GM12878 (cell line): ENCODE data around the gene PCNX4. TPM values are rescaled to one million over a fixed set of nuclear protein-coding genes. Genes with fewer than 3 reads are reported as not detected.

Experiments used
- ATAC-seq: fragments of 200-7000 bp; cut with Tn5 transposase; 3 replicates; pipeline ENCODE4 v1.9.1; 2020; ENCODE audit warnings: mild to moderate bottlenecking, moderate library complexity
- BruUV-seq: library from RNA; stranded (reverse); fragments of 400-500 nt; replicated peaks from 2 replicates; lab custom pipeline; 2021; lab: Mats Ljungman, UMichigan
- CTCF ChIA-PET: fragments of 300-600 bp; sonication (Branson Sonifier 250); formaldehyde crosslinking; extraction: SDS; loops from one replicate; lab custom pipeline; 2021; ENCODE audit warnings: inconsistent platforms; lab: Yijun Ruan, JAX
- POLR2A ChIA-PET: fragments of 350-600 bp; formaldehyde crosslinking; extraction: SDS; loops from one replicate; lab custom pipeline; 2021; ENCODE audit warnings: inconsistent platforms; lab: Charles Lee
- RAD21 ChIA-PET: fragments of 300-600 bp; sonication (Branson Sonifier 250); formaldehyde crosslinking; loops from one replicate; lab custom pipeline; 2023; ENCODE audit warnings: antibody characterized with exemption; ENCODE audit not compliant: unreplicated experiment; lab: Charles Lee
- SMC1A ChIA-PET: fragments of 300-600 bp; sonication (Branson Sonifier 250); formaldehyde crosslinking; loops from one replicate; lab custom pipeline; 2023; ENCODE audit not compliant: unreplicated experiment, uncharacterized antibody; lab: Charles Lee
- DNase-seq: peaks from one replicate; pipeline ENCODE4 v3.0.0-alpha.2; 2011; ENCODE audit warnings: low read depth, low spot score
- FAIRE-seq: peaks from 3 replicates; lab custom pipeline; 2011; peaks lifted over from hg19 to GRCh38; lab: Jason Lieb, UNC
- H2AFZ ChIP-seq: 2 replicates; pipeline ENCODE4 v1.6.0; 2011; ENCODE audit warnings: low read depth, low read length, control low read depth; ENCODE audit not compliant: control insufficient read depth
- H3K27ac ChIP-seq: 2 replicates; pipeline ENCODE4 v1.5.1; 2011; ENCODE audit warnings: control low read depth; ENCODE audit not compliant: control insufficient read depth, insufficient read depth
- H3K27me3 ChIP-seq, 2 experiments: replicated peaks in 1 of 2; 2 replicates each; pipeline versions ENCODE4 v1.6.0 to v1.6.1; 2011; ENCODE audit warnings: low read length in 1 of 2; ENCODE audit not compliant: control insufficient read depth in 2 of 2, insufficient read depth in 2 of 2
- H3K36me3 ChIP-seq, 2 experiments: 2 replicates each; pipeline ENCODE4 v1.5.1; 2011; ENCODE audit warnings: low read length in 1 of 2; ENCODE audit not compliant: control insufficient read depth in 2 of 2, insufficient read depth in 2 of 2
- H3K4me1 ChIP-seq: 2 replicates; pipeline ENCODE4 v1.6.1; 2011; ENCODE audit warnings: mild to moderate bottlenecking, low read length, moderate library complexity, mixed read lengths; ENCODE audit not compliant: control insufficient read depth, insufficient read depth
- H3K4me2 ChIP-seq: 2 replicates; pipeline ENCODE4 v1.6.0; 2011; ENCODE audit warnings: control low read depth; ENCODE audit not compliant: control insufficient read depth, insufficient read depth
- H3K4me3 ChIP-seq: fragments of 200-600 bp; sonication (generic); 2 replicates; pipeline ENCODE4 v1.5.1; 2016
- H3K79me2 ChIP-seq: 2 replicates; pipeline ENCODE4 v1.6.0; 2011; ENCODE audit warnings: low read length; ENCODE audit not compliant: control insufficient read depth, insufficient read depth
- H3K9ac ChIP-seq: 2 replicates; pipeline ENCODE4 v1.8.0; 2011; ENCODE audit warnings: low read length, control low read depth, mixed read lengths; ENCODE audit not compliant: control insufficient read depth, insufficient read depth
- H3K9me3 ChIP-seq: replicated peaks from 3 replicates; pipeline ENCODE4 v1.5.1; 2011; ENCODE audit warnings: mild to moderate bottlenecking, low read length; ENCODE audit not compliant: control insufficient read depth, insufficient read depth
- H4K20me1 ChIP-seq: 2 replicates; pipeline ENCODE4 v1.6.0; 2011; ENCODE audit not compliant: control insufficient read depth, insufficient read depth
- EED ChIP-seq: sonication (generic); IDR thresholded peaks from 2 replicates; pipeline ENCODE4 v1.6.1; 2016; ENCODE audit warnings: antibody characterized with exemption, low read depth
- HDAC6 ChIP-seq: fragments of 200-600 bp; sonication (generic); IDR thresholded peaks from one replicate; pipeline ENCODE4 v1.8.0; 2017; ENCODE audit warnings: antibody characterized with exemption; ENCODE audit not compliant: unreplicated experiment
- MLLT1 ChIP-seq: fragments of 450-650 bp; IDR thresholded peaks from 2 replicates; pipeline ENCODE4 v1.6.1; 2016; ENCODE audit warnings: mild to moderate bottlenecking
- STAT3 ChIP-seq: IDR thresholded peaks from 2 replicates; pipeline ENCODE4 v1.6.1; 2011; ENCODE audit warnings: low read depth, low read length, improper control_type of control experiment
- USF2 ChIP-seq: IDR thresholded peaks from 2 replicates; pipeline ENCODE4 v1.6.1; 2011; ENCODE audit warnings: low read depth, low read length, improper control_type of control experiment, borderline replicate concordance
- YBX1 ChIP-seq: fragments of 450-650 bp; IDR thresholded peaks from 2 replicates; pipeline ENCODE4 v1.6.1; 2016; ENCODE audit warnings: antibody characterized with exemption
- ZSCAN29 ChIP-seq: fragments of 450-650 bp; IDR thresholded peaks from 2 replicates; pipeline ENCODE4 v1.6.1; 2017; ENCODE audit warnings: mild to moderate bottlenecking, moderate library complexity
- WGBS: methylation state at CpG from one replicate; pipeline ENCODE4 v1.1.6; 2016; ENCODE audit warnings: low lambda C conversion rate; ENCODE audit not compliant: insufficient replicate concordance, insufficient coverage; ENCODE audit errors: missing lambda C conversion rate; 5-methylcytosine and 5-hydroxymethylcytosine counted together
- in situ Hi-C: fragments of 300-500 bp; cut with MboI; formaldehyde crosslinking; loops from 9 replicates; pipeline ENCODE4 v1.14.3; 2018; ENCODE audit warnings: mixed read lengths
- intact Hi-C: fragments of 100-400 bp; cut with micrococcal nuclease; formaldehyde crosslinking; loops from one replicate; pipeline ENCODE4 v1.14.2; 2022; ENCODE audit not compliant: unreplicated experiment
- polyA plus RNA-seq, 11 experiments: library from polyadenylated mRNA; depleted of rRNA in 4 of 11; unstranded in 6 of 11; stranded (reverse) in 5 of 11; fragments of >200 nt; fragmentation: Nextera tagmentation in 4 of 11; fragmentation: Illumina TruSeq in 1 of 11; extraction: Ambion mirVana in 4 of 11; extraction: Trizol in 1 of 11; gene quantifications; 1 replicate in 1 of 11; 2 replicates in 10 of 11; pipeline versions ENCODE4 v1.2.1 to v1.2.3, GENCODE V29; 2011 to 2016; ENCODE audit warnings: inconsistent platforms in 2 of 11, missing spikeins in 2 of 11, low read depth in 1 of 11
- total RNA-seq, 4 experiments: library from RNA; depleted of rRNA in 3 of 4; stranded (reverse); fragments of >200 nt in 3 of 4; fragmentation: Illumina TruSeq in 1 of 4; extraction: Trizol in 1 of 4; gene quantifications; 2 replicates each; pipeline versions ENCODE4 v1.2.1 to v1.2.3, GENCODE V29; 2013 to 2021

Gene PCNX4
- total and polyA plus RNA-seq, 10 of the 15 experiments (the other 5 are each of a cell fraction or from before 2014, with no cell fraction given) = 13.8 to 56.6 (median 39.4) TPM

GRCh38 chr14:60061371-60061770, 30.4 kb upstream of the PCNX4 start:
- FAIRE-seq = no peak
- WGBS = 50% methylated on average over 2 of the region's 2 CpGs
- Histone ChIP-seq H3K27ac (no peak overlapping the region), H3K4me3 (no peak overlapping the region), H3K9ac (no peak overlapping the region), H3K79me2 (no peaks in the 10 kb centered on the region), H3K9me3 (no peaks in the 10 kb centered on the region), H4K20me1 (no peaks in the 10 kb centered on the region), H2AFZ (no peak overlapping the region), H3K36me3 (no peaks in the 10 kb centered on the region)
- ATAC-seq = no peak
- POLR2A ChIA-PET = no interaction called here
- no TSS peak for BruUV-seq
- CTCF ChIA-PET = interaction anchor here (0.7 to 2.1 kb wide), 2 partner anchors 123 to 124 kb away, joined by 3 to 14 read pairs; no protein-coding TSS in a partner anchor
- SMC1A ChIA-PET = interaction anchor here (0.8 to 2.2 kb wide), 7 partner anchors 96 to 500 kb away, joined by 3 to 16 read pairs (median 4); no protein-coding TSS in a partner anchor
- in situ Hi-C loops = loop anchor here (5.0 kb wide), 1 partner anchor 126 kb away; no protein-coding TSS in a partner anchor
- intact Hi-C loops = loop anchor here (5.0 kb wide), 1 partner anchor 106 kb away; the partner anchor contains the start of gene DHRS7
- TF ChIP-seq EED = no peak
- no peak for TF ChIP-seq ZSCAN29
- no peak for TF ChIP-seq HDAC6
- TF ChIP-seq STAT3 = no peak
- no peak for TF ChIP-seq MLLT1
- TF ChIP-seq USF2 = no peak
- no peak for TF ChIP-seq YBX1
- TF ChIP-seq, all 136 proteins: peak for 0
- Histone ChIP-seq H3K4me2 (no peak overlapping the region), H3K27me3 (no peaks in the 10 kb centered on the region), H3K4me1 (no peaks in the 10 kb centered on the region)
- RAD21 ChIA-PET = interaction anchor here (2.2 kb wide), 1 partner anchor 122 kb away, joined by 14 read pairs; no protein-coding TSS in a partner anchor
- DNase-seq = no peak
